ENCODE measurements around the gene TAGLN2.
"Not testable (repeated sequence)": the region's sequence is repeated elsewhere in the genome, so short reads cannot be mapped to it uniquely, and the experiment has no call there.

TAGLN2 gene

DNA sequence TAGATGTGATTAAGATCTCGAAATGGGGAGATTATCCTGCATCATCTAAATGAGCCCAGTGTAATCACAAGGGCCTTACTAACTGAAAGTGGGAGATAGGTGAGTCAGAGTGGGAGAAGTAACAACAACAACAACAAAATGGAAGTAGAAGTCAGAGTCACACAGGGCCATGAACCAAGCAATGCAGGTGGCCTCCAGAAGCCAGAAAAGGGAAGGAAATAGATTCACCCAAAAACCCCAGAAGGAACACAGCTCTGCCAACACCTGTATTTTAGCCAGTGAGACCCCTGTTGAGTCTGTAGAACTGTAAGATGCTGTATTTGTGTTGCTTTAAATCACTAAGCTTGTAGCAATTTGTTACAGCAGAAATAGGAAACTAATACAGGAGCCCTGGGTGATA is 4.1 kb downstream of the TAGLN2 start:
- DNase-seq (ENCODE audit: low read depth) = no peak

DNA sequence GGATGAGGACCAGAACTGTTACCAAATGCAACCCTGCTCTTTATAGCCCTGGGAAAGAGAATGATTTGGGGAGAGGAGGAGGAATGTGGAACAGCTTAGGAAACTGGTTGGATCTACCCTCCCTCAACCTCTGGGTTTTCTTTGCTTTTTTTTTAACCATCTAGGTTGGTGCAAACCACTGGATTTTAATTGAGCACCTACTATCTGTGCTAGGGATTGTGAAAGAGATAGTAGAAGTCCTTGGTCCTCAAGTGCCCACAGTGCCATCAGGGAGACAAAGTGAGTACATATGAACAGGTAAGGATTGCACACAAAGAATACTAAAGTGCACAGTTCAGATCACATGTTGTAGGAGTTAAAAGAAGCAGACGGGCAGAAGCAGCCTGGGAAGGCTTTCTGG is 4.7 kb downstream of the TAGLN2 start:
- DNase-seq (ENCODE audit: low read depth) = no peak

DNA sequence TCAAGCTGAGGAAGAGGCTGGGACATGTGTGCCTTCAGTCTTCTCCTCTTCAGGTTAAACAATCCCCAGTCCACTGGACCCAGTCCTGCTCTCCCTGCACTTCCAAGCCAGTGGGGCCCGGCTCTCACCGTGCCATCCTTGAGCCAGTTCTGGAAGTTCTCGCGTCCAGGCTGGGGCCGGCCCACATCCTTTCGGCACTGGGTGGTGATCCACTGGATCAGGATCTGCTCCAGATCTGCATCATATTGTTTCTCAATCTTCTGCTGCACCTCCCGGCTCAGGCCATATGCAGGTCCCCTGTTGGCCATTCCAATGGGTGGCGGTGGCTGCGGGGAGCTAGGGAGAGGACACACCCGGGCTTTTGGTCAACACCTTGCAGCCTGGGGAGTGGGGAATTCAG is 5.1 kb downstream of the TAGLN2 start:
- DNase-seq (ENCODE audit: low read depth) = no peak

DNA sequence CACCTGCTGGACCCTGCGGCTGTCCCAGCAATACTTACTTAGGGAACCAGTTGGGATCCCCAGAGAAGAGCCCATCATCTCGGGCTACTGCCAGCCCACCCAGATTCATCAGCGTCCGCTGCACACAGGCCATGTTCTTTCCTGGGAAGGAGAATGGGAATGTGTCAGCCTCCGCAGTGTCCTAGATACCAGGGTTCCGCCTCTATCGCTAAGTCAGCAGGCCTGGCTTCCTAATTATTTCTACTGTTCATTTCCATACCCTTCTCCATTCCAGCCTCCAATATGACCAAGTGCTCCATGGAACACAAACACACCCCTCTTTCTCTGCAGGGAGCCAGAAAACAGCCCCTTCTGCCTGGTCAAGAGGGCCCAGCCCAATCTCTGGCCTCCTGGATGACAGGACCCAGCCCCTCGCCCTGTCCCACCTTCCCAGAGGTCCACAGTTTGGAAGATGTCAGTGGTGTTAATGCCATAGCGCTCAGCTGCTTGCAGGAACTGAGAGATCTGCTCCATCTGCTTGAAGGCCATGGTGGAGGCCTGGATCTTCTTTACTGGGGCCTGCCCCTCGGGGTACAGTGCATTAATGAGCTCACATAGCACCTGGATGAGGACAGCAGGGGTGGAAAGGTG is 6.0 kb downstream of the TAGLN2 start:
- DNase-seq (ENCODE audit: low read depth) = no peak

DNA sequence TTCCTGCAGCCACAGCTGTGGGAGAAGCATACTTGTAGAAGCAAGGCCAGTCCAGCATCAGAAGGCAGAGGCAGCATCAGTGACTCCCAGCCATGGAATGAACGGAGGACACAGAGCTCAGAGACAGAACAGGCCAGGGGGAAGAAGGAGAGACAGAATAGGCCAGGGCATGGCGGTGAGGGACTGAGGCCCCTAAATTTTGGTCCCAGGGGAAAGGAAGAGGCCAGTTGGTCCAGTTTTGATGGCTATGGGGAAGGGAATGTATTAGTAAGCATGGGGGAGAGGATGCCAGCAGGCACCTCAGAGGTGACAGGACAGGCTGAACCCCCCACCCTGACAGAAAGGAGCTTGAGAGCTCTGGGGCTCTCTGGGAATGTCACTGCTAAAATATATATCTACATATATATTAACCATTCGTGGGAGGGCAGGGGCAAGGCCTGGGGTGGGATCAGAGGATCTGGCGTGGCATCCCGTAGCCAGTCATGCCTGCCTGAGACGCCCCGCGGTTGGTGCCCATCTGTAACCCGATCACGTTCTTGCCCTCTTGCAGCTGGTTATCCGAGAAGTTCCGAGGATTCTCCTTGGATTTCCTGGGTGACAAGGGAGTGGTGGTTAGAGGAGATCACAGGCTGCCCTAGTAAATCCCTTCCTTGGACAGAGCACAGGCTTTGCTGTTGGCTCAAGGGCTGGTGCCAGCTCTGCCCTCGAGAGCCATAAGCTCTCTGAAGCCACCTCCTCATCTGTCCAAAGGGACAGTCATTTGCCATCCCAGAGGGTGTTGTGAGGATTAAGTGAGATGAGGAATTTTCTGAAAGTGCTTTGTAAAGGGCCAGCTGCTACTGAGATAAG is 6.7 kb downstream of the TAGLN2 start:
- no peak for DNase-seq (ENCODE audit: low read depth)

DNA sequence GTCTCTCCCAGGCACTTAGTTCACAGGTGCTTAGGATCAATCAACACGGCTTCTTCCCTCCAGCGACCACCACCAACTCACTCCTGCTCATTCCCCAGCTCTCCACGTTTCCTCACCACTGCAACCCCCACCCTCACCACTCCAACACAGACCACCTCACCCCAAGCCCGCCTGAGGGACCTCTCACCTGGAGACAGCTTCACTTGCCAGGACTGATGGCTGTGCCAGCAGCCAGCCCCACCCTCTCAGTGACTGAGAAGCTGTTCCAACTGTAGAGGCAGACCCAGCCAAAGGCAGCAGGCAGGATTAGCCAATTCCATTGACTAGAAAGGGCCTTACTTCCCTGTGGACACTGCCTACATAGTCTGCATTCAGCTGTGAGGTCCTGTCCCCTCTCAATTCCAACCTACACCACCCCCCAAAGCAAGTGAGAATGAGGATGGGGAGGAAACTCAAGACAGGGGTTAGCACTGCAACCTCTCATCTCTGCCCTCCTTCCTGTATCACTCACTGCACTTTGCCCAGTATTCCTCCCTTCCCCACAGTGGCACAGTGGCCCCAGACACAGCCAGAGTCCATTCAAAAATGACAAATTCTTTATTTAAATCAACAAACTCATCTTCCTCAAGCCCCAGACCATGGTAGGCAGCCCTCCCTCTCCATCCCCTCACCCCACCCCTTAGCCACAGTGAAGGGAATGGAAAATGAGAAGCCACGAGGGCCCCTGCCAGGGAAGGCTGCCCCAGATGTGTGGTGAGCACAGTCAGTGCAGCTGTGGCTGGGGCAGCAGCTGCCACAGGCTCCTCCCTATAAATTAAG is 7.6 kb downstream of the TAGLN2 start:
- no peak for DNase-seq (ENCODE audit: low read depth)

DNA sequence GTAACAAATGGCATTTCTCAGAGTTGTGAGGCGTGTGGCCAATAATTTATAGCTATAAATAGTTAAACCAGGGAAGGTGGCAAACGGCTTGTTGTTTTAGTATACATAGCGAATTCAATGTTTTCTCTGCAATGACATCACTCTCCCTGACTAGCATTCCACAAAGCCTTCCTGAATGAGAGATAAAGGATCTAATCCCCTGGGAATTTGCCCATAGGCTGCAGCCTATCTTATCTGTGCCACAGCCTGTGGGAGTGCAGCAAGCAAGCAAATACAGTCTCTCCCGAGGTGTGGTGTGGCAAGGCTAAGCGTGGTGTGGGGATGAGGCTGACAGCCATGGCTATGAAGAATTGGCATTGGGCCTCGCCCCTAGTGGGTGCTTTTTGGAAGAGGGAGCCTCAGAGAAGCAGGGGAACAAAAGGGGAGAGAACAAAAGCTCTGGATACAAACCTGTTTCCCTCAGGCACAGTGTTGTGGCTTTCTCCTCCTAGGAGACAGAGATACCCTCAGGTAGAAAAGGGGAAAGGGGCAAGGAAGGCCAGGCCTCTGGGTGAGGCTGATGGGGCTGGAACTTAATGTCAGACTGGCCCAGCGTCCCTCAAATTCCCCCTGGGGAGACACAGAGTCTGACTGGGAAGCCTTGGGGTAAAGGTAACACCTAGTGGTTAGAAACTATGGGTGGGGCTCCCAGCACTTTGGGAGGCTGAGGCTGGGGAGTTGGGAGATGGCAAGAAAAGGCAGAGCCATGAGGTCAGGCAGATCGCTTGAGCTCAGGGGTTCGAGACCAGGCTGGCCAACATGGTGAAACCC is 8.9 kb downstream of the TAGLN2 start:
- DNase-seq (ENCODE audit: low read depth) = no peak

DNA sequence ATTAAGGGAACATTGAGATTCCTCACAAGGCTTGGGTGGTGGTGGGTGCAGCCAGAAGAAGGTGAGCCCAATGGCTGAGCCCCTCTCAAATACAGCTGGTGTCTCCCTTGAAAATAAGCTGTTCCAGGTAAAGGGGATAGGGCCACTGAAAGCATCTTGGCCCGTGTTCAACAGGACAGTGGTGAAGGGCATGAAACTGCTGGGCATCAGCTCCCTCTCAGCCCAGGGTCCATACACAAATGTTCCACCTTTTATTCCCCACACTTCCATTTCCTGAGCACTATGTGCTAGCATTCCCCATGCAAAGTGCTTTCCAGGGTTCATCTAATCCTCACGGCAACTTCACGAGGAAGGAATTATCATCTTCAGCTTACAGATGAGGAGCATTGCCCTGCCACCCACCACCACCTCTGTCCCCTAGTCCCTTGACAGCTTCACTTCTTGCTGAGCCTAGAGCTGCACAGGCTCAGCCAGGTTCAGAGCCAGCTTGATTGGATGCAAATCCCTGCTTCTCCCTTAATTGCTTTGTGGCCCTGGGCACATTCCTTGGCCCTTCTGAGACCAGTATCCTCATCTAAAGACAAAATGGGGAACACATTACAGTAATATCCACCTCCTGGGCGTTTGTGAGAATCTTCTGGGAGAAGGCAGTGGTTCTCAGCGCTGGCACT is 9.6 kb downstream of the TAGLN2 start:
- DNase-seq (ENCODE audit: low read depth) = no peak

DNA sequence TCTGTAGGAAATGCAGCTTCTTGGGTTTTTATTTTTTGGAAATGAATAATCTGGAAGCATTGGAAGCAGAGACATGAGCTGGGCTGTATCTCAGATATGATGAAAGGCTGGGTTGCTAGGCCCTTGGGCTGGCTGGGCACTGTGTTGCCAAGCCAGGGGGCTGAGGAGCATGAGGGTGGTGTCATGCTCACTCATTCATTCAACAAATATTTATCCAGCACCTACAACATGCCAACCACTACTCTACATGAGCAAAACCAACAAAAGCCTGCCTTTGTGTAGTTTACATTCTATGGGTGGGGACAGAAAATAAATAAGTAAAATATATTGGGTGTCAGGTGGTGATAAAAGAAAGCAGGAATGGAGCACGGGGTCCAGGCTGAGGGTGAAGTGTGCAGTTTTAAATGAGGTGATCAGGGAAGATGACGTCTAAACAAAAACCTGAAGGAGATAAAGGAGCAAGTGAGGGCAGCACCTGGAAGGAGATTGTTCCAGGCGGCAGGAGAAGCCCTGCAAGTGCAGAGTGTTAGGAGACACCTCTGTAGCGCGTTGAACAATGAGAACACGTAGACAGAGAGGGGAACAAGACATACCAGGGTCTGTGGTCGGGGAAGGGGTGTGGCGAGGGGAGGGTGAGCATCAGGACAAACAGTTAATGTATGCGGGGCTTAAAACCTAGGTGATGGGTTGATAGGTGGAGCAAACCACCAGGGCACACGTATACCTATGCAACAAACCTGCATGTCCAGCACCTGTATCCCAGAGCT is 10.9 kb downstream of the TAGLN2 start:
- DNase-seq (ENCODE audit: low read depth) = no peak

DNA sequence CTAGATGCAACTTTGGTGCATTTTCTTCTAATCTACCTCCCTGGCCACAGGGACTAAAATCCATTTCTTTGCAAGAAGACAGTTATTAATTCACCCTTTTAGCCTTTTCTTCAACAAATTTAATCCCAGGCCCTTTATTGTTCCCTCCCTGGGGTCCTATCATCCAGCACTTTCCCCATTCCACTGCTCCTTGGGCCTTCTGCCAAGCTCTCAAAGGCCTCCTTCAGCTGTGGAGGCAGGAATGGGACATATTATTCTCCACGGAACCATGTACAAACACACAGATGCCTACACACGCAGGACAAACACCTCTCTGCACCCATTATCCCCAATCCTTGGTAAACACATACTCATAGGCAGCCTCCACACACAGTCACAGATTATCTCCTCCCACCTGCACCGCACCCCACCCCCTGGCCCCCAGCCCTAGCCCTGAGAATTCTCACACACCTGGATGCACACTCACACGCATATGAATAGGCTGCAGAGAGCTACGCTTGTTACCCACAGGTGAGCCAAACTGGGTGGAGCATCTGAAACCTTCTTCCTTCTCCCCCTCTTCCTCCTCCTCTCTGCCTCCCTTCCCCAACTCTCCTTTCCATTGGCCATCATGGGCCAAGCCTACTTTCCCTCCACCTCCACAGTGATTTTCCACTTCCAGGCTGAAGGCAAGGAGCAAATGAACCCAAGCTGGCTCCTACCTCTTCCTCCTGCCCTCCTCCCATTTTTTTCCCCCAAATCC is 11.7 kb downstream of the TAGLN2 start:
- no peak for DNase-seq (ENCODE audit: low read depth)

DNA sequence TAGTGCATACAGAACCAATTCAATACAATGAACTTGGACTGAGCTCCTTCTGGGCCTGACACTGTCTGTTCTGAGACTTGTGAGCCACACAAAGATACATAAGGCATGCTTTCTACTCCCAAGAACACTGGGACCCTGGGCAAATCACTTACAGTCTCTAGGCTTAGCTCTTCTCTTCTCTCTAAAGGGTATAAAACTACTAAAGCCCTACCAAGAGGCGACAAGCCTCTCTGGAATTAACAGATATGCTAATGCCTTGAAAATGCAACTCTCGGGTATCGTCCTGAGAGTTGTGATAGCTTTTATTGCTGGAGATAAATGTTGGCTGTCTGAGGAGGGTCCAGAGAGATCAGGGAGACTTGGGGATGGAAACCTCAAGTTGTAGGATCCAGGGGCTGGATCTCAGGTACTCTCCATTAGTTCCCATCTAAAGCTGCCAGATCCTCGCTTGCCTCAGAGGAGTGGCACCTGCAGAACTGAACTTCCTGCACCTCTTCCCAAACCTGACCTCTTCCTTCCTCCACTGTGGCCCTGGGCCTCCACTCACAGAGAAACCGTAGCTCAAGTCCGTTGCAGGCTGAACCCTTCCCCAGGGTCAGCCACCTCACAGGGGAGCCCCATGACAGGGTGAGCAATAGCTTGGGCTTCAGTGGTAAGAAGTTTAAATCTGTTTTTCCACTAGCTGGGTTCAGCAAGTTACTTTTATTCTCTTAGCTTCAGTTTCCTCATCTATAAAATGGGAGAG is 13.8 kb downstream of the TAGLN2 start:
- DNase-seq (ENCODE audit: low read depth) = no peak

DNA sequence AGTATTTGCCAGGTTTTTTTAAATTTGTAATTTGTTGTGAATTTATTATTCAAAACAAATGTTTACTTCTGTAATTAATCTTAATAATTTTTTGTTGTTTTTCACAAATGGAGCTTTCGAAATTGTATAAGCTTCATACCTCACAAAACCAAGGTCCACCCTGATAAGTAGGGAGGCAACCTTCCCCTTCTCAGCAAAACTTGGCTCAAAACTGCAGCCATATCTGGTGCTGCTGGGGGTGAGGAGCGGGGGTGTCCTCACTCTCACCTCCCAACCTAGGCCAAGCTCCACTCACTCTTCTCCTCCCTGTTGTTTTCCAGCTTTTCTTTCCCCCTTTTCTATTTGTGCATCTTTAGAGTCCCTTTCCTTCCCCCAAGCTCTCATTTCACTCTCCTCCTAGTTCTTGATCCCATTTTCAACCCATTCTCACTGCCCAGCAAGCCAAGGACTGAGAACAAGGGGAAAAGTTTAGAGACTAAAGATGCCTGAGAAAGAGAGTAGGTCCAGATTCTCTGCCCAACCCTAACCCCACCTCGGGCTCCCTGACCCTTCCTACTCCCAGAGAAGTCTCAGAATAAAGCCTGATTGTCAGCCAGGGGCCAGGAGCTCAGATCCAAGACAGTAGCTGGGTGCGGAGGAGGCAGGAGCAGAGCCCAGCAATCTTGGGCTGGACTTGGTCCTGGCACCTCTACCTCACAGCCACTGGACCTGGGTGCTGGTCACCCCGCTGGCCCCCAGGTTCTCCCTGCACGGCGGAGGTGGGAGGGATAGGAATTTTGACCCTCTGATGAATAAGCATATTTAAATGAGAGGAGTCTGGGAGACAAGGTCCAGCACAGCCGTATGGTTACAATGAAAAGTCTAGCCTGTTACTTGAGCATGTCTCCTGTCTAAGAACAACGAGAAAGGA is 17.0 kb downstream of the TAGLN2 start:
- DNase-seq (ENCODE audit: low read depth) = no peak

DNA sequence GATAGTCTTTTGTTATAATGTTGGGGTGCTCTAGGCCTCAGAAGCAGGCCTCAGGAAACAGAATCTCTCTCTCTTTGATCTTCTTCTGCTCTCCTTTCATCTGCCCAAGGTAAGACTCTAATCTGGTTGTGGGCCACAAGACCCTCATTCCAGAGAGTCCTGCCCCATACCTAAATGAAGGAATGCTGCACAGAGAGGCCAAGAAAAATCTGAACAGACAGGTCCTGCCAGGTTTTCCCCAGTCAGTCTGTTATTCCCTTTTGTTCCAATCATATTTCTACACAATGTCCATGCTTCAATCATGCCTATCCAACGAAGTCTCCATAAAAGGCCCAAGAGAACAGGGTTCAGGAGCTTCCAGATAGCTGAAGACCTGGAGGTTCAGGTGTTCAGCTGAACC is 18.3 kb downstream of the TAGLN2 start:
- no peak for DNase-seq (ENCODE audit: low read depth)

DNA sequence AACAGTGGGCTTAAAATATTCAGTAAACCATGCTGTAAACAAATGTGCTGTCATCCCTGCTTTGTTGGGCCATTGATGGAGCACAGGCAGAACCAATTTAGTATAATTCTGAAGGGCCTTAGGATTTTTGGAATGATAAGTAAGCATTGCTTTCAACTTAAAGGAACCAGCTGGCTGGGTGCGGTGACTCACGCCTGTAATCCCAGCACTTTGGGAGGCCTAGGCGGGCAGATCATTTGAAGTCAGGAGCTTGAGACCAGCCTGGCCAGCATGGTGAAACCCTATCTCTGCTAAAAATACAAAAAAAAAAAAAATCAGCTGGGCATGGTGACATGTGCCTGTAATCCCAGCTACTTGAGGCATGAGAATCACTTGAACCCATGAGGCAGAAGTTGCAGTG is 21.3 kb downstream of the TAGLN2 start:
- DNase-seq (ENCODE audit: low read depth) = not testable (repeated sequence)

DNA sequence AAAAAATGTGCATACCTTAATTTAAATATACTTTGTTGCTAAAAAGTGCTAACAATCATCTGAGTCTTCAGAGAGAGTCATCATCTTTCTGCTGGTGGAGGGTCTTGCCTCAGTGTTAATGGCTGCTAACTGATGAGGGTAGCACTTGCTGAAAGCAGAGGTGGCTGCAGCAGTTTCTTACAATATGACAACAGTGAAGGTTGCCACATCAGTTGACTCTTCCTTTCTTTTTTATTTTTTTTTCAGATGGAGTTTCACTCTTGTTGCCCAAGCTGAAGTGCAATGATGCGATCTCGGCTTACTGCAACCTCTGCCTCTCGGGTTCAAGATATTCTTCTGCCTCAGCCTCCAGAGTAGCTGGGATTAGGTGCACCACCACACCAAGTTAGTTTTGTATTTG is 22.8 kb downstream of the TAGLN2 start:
- DNase-seq (ENCODE audit: low read depth) = no peak

DNA sequence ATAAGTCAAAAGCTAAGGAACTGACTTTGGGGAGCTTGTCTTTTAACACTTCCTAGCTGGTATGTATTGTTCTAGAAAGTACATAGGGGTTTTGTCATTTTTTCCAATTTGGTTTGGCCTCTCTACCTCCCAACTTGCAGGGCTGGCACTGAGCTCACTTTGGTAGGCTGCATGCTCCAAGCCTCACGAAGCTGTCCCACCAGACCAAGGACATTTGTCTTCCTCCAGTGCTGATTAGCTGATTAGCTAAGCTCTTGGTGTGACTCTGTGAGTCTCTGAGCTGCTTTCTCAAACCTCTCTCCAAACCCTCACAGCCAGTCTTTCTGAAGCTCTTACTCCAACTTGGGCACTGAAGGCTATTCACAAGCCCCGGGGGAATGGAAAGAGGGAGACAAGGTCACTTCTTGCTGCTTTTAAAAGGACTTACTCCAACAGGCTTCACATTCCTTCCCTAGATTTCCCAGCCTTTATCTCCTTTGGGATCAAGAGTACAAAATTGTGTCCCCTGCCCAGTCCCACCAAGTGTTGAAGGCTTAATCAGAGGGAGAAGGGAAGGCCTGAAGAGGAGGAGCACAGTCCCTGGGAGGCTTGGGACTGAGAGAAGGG is 24.4 kb downstream of the TAGLN2 start:
- DNase-seq (ENCODE audit: low read depth) = no peak

DNA sequence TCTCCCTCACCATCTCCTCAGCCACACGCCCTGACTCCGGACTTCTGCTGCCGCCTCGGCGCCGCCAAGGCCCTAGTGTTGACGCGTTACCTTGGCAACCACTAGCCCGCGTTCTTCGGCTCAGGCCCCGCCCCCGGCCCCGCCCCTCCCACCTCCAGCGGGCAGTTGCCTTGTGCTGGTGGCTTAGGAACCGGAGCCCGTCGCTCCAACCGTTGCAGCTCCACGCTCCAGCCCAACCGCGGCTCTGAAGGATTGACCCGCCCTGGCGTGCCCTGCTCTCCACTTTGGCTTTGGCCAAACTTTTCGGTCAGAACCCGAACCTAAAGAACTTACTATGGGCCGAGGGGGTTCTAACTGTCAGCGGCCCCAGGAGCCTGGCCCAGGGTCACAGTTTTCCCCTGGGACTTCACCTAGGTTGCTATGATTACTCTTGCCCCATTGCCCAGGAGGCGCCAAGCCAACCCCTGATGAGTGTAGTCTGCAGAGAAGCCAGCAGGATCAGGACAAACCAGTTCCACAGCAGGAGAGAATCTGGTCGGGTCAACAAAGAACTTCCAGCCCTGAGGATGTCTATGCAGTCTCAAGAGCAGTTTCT is 25.1 kb downstream of the TAGLN2 start, which contains the start of gene CFAP45:
CFAP45 (minus strand) TSS at position 80 of the 595 bp plus-strand sequence; CDS start at position 13, 67 bp downstream.
- DNase-seq (ENCODE audit: low read depth) = no peak

All from activated T-helper 1 cell treated with Interleukin-2 at 50 U/mL for 16 hours (primary cell).